ENCODE data around the gene LYPD3. TPM values are rescaled to one million over a fixed set of nuclear protein-coding genes. Genes with fewer than 3 reads are reported as not detected.

LYPD3 gene
- total and polyA plus RNA-seq, 2 experiments from 2014 or later = 3.3 to 4.6 TPM

- Mint-ChIP-seq H3K9me3 (peaks cover 5% of the 10 kb centered on the region; the same call in 2 of the 3 replicates), H3K27ac (no peak overlapping the region), H3K4me3 (no peak overlapping the region), H3K27me3 (ENCODE audit: insufficient read depth, low read depth, poor library complexity) (peaks cover 9% of the 10 kb centered on the region), H3K4me1 (no peaks in the 10 kb centered on the region), H3K36me3 (ENCODE audit: low read depth) (no peaks in the 10 kb centered on the region; the same call in 2 of the 3 replicates)
- Histone ChIP-seq H3K27ac (ENCODE audit: low read depth) (no peak overlapping the region), H3K27me3 (ENCODE audit: insufficient read depth) (no peaks in the 10 kb centered on the region), H2AFZ (no peak overlapping the region), H3K4me1 (ENCODE audit: insufficient read depth) (no peaks in the 10 kb centered on the region; the same call in 1 of the 2 replicates), H3K79me2 (replicated peaks; ENCODE audit: insufficient read depth) (no peaks in the 10 kb centered on the region), H4K20me1 (replicated peaks; ENCODE audit: insufficient read depth) (no peaks in the 10 kb centered on the region), H3K9me2 (ENCODE audit: insufficient read depth) (no peaks in the 10 kb centered on the region), H3F3A (replicated peaks; ENCODE audit: low read depth) (no peaks in the 10 kb centered on the region), H3K4me3 (no peak overlapping the region), H3K36me3 (ENCODE audit: insufficient read depth) (no peaks in the 10 kb centered on the region), H3K4me2 (no peak overlapping the region)
- ATAC-seq (no peak), DNase-seq (ENCODE audit: low spot score) (no peak)
- no peak for TF ChIP-seq ZNF462 (CRISPR knock-in tag; IDR thresholded peaks at IDR 0.05)
- no peak for TF ChIP-seq EZH2 (IDR thresholded peaks at IDR 0.05; ENCODE audit: low read depth, unreplicated experiment)
Measured at GRCh38 chr19:43439709-43440063, 25.7 kb downstream of the LYPD3 start.

- peaks cover 5% of the 10 kb centered on the region; the same call in 2 of the 3 replicates for H3K9me3 Mint-ChIP-seq
- TF ChIP-seq ZNF462 (CRISPR knock-in tag; IDR thresholded peaks at IDR 0.05) (no peak), NANOG (IDR thresholded peaks at IDR 0.05; ENCODE audit: borderline replicate concordance) (no peak), POLR2AphosphoS5 (IDR thresholded peaks at IDR 0.05; ENCODE audit: low read depth) (no peak), ZNF114 (CRISPR knock-in tag; IDR thresholded peaks at IDR 0.05) (no peak)
Measured at GRCh38 chr19:43439032-43439708, 26.2 kb downstream of the LYPD3 start.

More at GRCh38 chr19:43439032-43439708, 26.2 kb downstream of the LYPD3 start:
- no peaks in the 10 kb centered on the region for H3K79me2 ChIP-seq (replicated peaks; ENCODE audit: insufficient read depth)
- no peak overlapping the region for H3K4me2 ChIP-seq
- H2AFZ ChIP-seq = no peak overlapping the region
- DNase-seq (ENCODE audit: low spot score) = no peak
- peaks cover 4% of the 10 kb centered on the region for H3K27me3 Mint-ChIP-seq (ENCODE audit: insufficient read depth, low read depth, poor library complexity)
- no peak for ATAC-seq
- no peak overlapping the region for H3K4me3 ChIP-seq
- H3K4me1 ChIP-seq (ENCODE audit: insufficient read depth) = no peaks in the 10 kb centered on the region; the same call in 1 of the 2 replicates
- no peak overlapping the region for H3K27ac Mint-ChIP-seq
- no peaks in the 10 kb centered on the region for H4K20me1 ChIP-seq (replicated peaks; ENCODE audit: insufficient read depth)
- no peaks in the 10 kb centered on the region for H3K9me2 ChIP-seq (ENCODE audit: insufficient read depth)
- no peak overlapping the region for H3K27ac ChIP-seq (ENCODE audit: low read depth)
- no peaks in the 10 kb centered on the region for H3K27me3 ChIP-seq (ENCODE audit: insufficient read depth)
- no peaks in the 10 kb centered on the region for H3K36me3 ChIP-seq (ENCODE audit: insufficient read depth)
- no peaks in the 10 kb centered on the region for H3F3A ChIP-seq (replicated peaks; ENCODE audit: low read depth)
- no peaks in the 10 kb centered on the region for H3K4me1 Mint-ChIP-seq
- no peak overlapping the region for H3K4me3 Mint-ChIP-seq
- H3K36me3 Mint-ChIP-seq (ENCODE audit: low read depth) = no peaks in the 10 kb centered on the region; the same call in 2 of the 3 replicates
